ENCODE results near the gene ARIH2. TPM values are rescaled to one million over a fixed set of nuclear protein-coding genes. Genes with fewer than 3 reads are reported as not detected.

ARIH2 gene
- total RNA-seq, 4 donors from 2014 or later = 78.9 to 109 (median 97.5) TPM

DNA sequence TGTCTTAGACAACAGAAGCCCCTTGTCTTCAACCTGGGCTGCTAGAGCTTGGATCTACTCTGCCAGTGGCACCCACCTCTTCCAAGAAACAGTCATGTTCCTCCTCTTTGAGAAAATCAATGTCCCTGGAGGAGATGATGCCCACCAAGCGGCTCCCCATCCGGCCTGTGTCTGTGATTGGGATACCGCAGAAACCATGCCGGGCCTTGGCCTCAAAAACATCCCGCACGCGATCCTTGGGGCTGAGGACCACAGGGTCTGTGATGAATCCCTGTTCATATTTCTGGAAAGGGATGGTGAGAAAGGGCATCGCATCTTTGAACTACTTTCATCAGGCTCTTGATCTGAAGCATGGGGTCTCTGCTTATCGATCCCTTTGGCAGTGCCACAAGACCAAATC lies 109.0 kb downstream of the ARIH2 start:
- H3K27ac ChIP-seq (replicated peaks in 1 of 4) = peak overlapping the region; percentile 93 to 98 (median 94)
- H3K36me3 ChIP-seq = peaks cover 30 to 82% (median 73%) of the 10 kb centered on the region in 4 donors
- DNase-seq (ENCODE audit: extremely low spot score) = no peak
- WGBS = 97% methylated on average over 9 of the region's 9 CpGs
- no peaks in the 10 kb centered on the region for H3K9me3 ChIP-seq
- H3K4me3 ChIP-seq = no peak overlapping the region
- no peak for TF ChIP-seq EP300 (IDR thresholded peaks at IDR 0.05)
- no peak for TF ChIP-seq POLR2AphosphoS5 (IDR thresholded peaks at IDR 0.05)
- TF ChIP-seq POLR2A (IDR thresholded peaks at IDR 0.05; ENCODE audit: low read depth) = no peak
- H3K4me1 ChIP-seq = peaks cover 29 to 54% (median 45%) of the 10 kb centered on the region in 4 donors
- intact Hi-C loops (cut with DNase I) = no loop called here
- no peaks in the 10 kb centered on the region for H3K27me3 ChIP-seq

DNA sequence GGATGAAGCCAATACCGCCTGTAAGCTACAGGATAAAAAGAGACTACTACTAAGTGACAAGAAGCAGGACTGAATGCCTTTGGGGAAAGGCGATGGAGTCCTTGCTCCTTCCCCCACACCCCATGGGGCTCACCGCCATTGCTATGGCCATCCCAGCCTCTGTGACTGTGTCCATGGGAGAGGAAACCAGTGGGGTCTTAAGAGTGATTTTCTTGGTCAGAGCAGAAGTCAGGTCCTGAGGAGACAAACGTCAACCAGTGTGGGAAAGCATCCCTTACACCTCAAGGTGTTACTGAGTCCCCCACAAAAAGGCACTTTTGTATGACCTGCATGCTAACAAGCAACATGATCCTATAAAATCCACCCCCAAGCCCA lies 109.6 kb downstream of the ARIH2 start:
- Histone ChIP-seq H3K9me3 (no peaks in the 10 kb centered on the region), H3K4me3 (peak overlapping the region; percentile 61 to 84 (median 70)), H3K27ac (replicated peaks in 1 of 4) (peak overlapping the region; percentile 93 to 98 (median 94)), H3K36me3 (peaks cover 30 to 85% (median 75%) of the 10 kb centered on the region in 4 donors), H3K27me3 (no peaks in the 10 kb centered on the region), H3K4me1 (peaks cover 23 to 52% (median 39%) of the 10 kb centered on the region in 4 donors)
- no peak for DNase-seq (ENCODE audit: extremely low spot score)
- 82% methylated on average over 4 of the region's 4 CpGs for WGBS
- TF ChIP-seq, protein P1, sequence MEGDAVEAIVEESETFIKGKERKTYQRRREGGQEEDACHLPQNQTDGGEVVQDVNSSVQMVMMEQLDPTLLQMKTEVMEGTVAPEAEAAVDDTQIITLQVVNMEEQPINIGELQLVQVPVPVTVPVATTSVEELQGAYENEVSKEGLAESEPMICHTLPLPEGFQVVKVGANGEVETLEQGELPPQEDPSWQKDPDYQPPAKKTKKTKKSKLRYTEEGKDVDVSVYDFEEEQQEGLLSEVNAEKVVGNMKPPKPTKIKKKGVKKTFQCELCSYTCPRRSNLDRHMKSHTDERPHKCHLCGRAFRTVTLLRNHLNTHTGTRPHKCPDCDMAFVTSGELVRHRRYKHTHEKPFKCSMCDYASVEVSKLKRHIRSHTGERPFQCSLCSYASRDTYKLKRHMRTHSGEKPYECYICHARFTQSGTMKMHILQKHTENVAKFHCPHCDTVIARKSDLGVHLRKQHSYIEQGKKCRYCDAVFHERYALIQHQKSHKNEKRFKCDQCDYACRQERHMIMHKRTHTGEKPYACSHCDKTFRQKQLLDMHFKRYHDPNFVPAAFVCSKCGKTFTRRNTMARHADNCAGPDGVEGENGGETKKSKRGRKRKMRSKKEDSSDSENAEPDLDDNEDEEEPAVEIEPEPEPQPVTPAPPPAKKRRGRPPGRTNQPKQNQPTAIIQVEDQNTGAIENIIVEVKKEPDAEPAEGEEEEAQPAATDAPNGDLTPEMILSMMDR (IDR thresholded peaks at IDR 0.05) = no peak
- TF ChIP-seq POLR2AphosphoS5 (IDR thresholded peaks at IDR 0.05) (no peak), POLR2A (IDR thresholded peaks at IDR 0.05; ENCODE audit: low read depth) (no peak), EP300 (IDR thresholded peaks at IDR 0.05) (no peak)
- intact Hi-C loops (cut with DNase I) = no loop called here

DNA sequence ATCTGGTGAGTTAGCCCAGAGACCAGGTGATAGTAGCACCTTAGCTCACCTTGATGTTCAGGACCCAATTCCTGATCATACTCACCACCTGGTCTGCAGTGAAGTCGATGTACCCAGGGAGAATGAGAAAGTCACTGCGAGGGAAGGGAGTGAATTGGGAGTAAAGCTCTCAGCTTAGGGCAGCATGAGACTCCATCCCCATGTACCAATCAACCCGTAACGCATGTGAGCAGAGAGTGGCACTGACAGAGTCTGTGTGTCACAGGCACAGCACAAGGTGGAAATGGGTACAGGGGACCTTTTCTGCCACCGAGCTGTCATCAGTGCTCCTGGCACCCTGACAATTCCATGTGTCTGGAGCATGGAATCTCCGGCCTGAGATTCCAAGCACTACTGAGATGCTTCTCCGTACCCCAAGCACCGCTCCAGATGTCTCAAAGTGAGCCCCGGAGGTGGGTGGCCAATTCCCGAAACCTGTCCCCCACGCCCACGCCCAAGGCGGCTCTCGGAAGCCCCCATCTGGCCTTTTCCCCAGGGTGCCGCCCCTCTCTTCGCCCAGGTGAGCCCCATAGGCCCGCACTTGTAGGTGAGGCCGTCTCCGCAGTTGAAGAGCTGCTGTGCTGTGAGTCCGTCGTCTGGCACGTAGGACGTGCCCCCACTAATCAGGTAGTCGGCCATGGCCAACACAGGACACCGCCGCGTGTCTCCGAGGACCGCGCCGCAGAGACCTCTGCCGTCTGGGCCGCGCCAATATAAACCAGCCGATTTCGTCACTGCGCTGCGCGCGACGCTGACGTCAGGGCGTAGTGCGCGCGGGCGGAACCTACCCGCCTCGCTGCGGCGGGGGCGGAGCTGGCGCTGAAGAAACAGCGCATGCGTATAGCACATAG lies 110.3 kb downstream of the ARIH2 start, which contains the start of gene IMPDH2:
Gene IMPDH2, minus strand, starts transcription at position 726 of the 890 bp plus-strand sequence. Its CDS starts 48 bp downstream, at position 678.
- intact Hi-C loops (cut with DNase I) = no loop called here
- Histone ChIP-seq H3K36me3 (peaks cover 30 to 82% (median 75%) of the 10 kb centered on the region in 4 donors), H3K4me3 (peak within 1 kb of the TSS; percentile 61 to 84 (median 70))

DNA sequence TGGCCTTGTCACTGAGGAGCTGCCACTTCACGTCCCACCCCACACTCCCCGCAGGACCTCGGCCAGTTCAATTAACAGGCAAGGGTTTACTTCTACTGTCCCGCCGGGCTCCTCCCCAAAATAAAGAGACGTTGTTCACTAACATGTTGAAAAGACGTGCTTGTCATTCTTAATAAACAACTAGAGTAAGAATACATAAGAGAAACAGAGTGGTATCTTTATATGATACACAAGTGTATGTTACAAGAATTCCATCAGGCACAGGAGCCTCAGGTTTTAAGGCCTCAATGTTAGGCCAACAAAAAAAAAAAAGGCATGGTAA lies 110.9 kb downstream of the ARIH2 start:
- Histone ChIP-seq H3K27me3 (no peaks in the 10 kb centered on the region), H3K4me1 (peaks cover 18 to 43% (median 32%) of the 10 kb centered on the region in 4 donors), H3K27ac (replicated peaks in 1 of 4) (peak overlapping the region; percentile 93 to 98 (median 94)), H3K4me3 (peak overlapping the region; percentile 61 to 84 (median 70)), H3K36me3 (peaks cover 28 to 81% (median 72%) of the 10 kb centered on the region in 4 donors), H3K9me3 (no peaks in the 10 kb centered on the region)
- WGBS = 3% methylated on average over 7 of the region's 7 CpGs
- no peak for DNase-seq (ENCODE audit: extremely low spot score)
- no peak for TF ChIP-seq EP300 (IDR thresholded peaks at IDR 0.05)
- intact Hi-C loops (cut with DNase I) = no loop called here

More for the DNA sequence above, 110.3 kb downstream of the ARIH2 start, which contains the start of gene IMPDH2:
- peak; percentile 98 for DNase-seq (ENCODE audit: extremely low spot score)
- no peaks in the 10 kb centered on the region for H3K27me3 ChIP-seq
- no peaks in the 10 kb centered on the region for H3K9me3 ChIP-seq
- WGBS = 6% methylated on average over 12 of the region's 55 CpGs
- H3K27ac ChIP-seq (replicated peaks in 1 of 4) = peak within 1 kb of the TSS; percentile 93 to 98 (median 94)
- TF ChIP-seq, protein P1 (IDR thresholded peaks at IDR 0.05) = peak in 1 of 3 experiments; percentile 38
- TF ChIP-seq POLR2A (IDR thresholded peaks at IDR 0.05; ENCODE audit: low read depth) = peak; percentile 95
- peak; percentile 99 to 100 for TF ChIP-seq POLR2AphosphoS5 (IDR thresholded peaks at IDR 0.05)
- no peak for TF ChIP-seq EP300 (IDR thresholded peaks at IDR 0.05)
- H3K4me1 ChIP-seq = peaks cover 19 to 45% (median 35%) of the 10 kb centered on the region in 4 donors

DNA sequence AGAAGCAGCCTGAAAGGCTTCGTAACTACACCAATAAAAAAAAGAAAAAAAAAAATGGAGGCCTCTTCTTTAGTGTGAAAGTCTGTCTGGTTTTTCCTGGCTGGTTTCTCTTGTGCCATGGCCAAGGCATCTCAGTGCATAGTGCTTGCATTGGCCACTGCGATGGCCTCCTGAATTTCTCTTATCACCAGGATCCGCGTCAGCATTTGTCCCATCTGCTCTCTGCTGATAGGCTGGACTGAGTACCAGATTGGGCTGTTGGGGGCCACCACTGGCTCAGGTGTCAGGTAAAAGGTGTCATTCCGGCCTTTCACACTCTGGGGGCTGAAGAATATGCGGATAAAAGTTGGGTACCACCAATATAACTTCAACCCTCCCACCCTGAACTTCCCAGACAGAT lies 111.7 kb downstream of the ARIH2 start:
- Histone ChIP-seq H3K4me1 (peaks cover 13 to 38% (median 26%) of the 10 kb centered on the region in 4 donors), H3K27ac (replicated peaks in 1 of 4) (peak overlapping the region; percentile 93 to 98 (median 94)), H3K4me3 (no peak overlapping the region), H3K36me3 (peaks cover 26 to 81% (median 72%) of the 10 kb centered on the region in 4 donors), H3K27me3 (no peaks in the 10 kb centered on the region), H3K9me3 (no peaks in the 10 kb centered on the region)
- no peak for TF ChIP-seq EP300 (IDR thresholded peaks at IDR 0.05)
- TF ChIP-seq POLR2AphosphoS5 (IDR thresholded peaks at IDR 0.05) = no peak
- TF ChIP-seq POLR2A (IDR thresholded peaks at IDR 0.05; ENCODE audit: low read depth) = no peak
- TF ChIP-seq, protein P1 (IDR thresholded peaks at IDR 0.05) = no peak
- no peak for DNase-seq (ENCODE audit: extremely low spot score)
- 86% methylated on average over 6 of the region's 6 CpGs for WGBS
- intact Hi-C loops (cut with DNase I) = loop anchor here (5.0 kb wide), 1 partner anchor 62 kb away; the partner anchor contains the start of gene QRICH1

Measured in esophagus muscularis mucosa (tissue), 4 donors.